ENCODE data around the gene SKA1. TPM values are rescaled to one million over a fixed set of nuclear protein-coding genes. Genes with fewer than 3 reads are reported as not detected.
A peak's percentile ranks its signal among the peaks of the same experiment; 100 is the strongest.

SKA1 gene
- total and polyA plus RNA-seq, 9 of the 15 experiments (the other 6 are each of a cell fraction or from before 2014, with no cell fraction given), result 27.8 to 67.2 (median 41.9) TPM

GRCh38 chr18:50401888-50402287 lies 27.0 kb downstream of the SKA1 start (continued):
- no peak for TF ChIP-seq CGGBP1 (CRISPR knock-in tag; IDR thresholded peaks at IDR 0.05)
- TF ChIP-seq FOXP1 (CRISPR knock-in tag; IDR thresholded peaks at IDR 0.05), result no peak
- TF ChIP-seq TAF1 (IDR thresholded peaks at IDR 0.05; ENCODE audit: control insufficient read depth, extremely low read depth, insufficient read depth, low read length, severe bottlenecking), result no peak
- no peak for TF ChIP-seq HSF4 (CRISPR knock-in tag; IDR thresholded peaks at IDR 0.05; ENCODE audit: borderline replicate concordance)
- no peak for TF ChIP-seq HOMEZ (CRISPR knock-in tag; IDR thresholded peaks at IDR 0.05)
- TF ChIP-seq ZFPM2 (CRISPR knock-in tag; IDR thresholded peaks at IDR 0.05), result no peak
- no peak for TF ChIP-seq TEAD4 (IDR thresholded peaks at IDR 0.05; ENCODE audit: low read length)
- TF ChIP-seq TEAD4 (CRISPR knock-in tag; IDR thresholded peaks at IDR 0.05; ENCODE audit: borderline replicate concordance), result no peak
- TF ChIP-seq HNRNPUL1 (IDR thresholded peaks at IDR 0.05; ENCODE audit: low read length), result no peak
- no peak for TF ChIP-seq EP300 (IDR thresholded peaks at IDR 0.05; ENCODE audit: low read length)
- no peak for TF ChIP-seq MTF1 (CRISPR knock-in tag; IDR thresholded peaks at IDR 0.05; ENCODE audit: borderline replicate concordance)
- TF ChIP-seq SAFB2 (IDR thresholded peaks at IDR 0.05; ENCODE audit: borderline replicate concordance, low read depth, low read length, severe bottlenecking), result no peak
- TF ChIP-seq SNAPC5 (CRISPR knock-in tag; IDR thresholded peaks at IDR 0.05), result no peak
- no peak for TF ChIP-seq NFRKB (IDR thresholded peaks at IDR 0.05; ENCODE audit: low read depth)
- TF ChIP-seq MTA1 (IDR thresholded peaks at IDR 0.05; ENCODE audit: borderline replicate concordance), result no peak
- no peak for TF ChIP-seq PTBP1 (IDR thresholded peaks at IDR 0.05; ENCODE audit: low read depth, low read length)
- TF ChIP-seq CXXC5 (CRISPR knock-in tag; IDR thresholded peaks at IDR 0.05), result peak; percentile 61; the same call in 1 of the 2 replicates
- TF ChIP-seq BHLHE40 (IDR thresholded peaks at IDR 0.05; ENCODE audit: low read length), result peak; percentile 28; the same call in 1 of the 2 replicates
- TF ChIP-seq FOXK2 (conservative IDR thresholded peaks at IDR 0.05 in 1 of 2, IDR thresholded peaks at IDR 0.05 in 1 of 2; ENCODE audit: low read depth in 2 of 2), result no peak
- TF ChIP-seq RBBP5 (IDR thresholded peaks at IDR 0.05; ENCODE audit: borderline replicate concordance, insufficient read depth, low read length, poor library complexity, severe bottlenecking), result no peak
- peak; percentile 41; the same call in 1 of the 2 replicates for TF ChIP-seq NFE2 (IDR thresholded peaks at IDR 0.05; ENCODE audit: low read depth)
- TF ChIP-seq TSHZ1 (CRISPR knock-in tag; IDR thresholded peaks at IDR 0.05), result no peak
- no peak for TF ChIP-seq RBFOX2 (IDR thresholded peaks at IDR 0.05; ENCODE audit: low read depth, low read length)
- no peak for TF ChIP-seq POLR2A (conservative IDR thresholded peaks at IDR 0.05)
- TF ChIP-seq ZNF589 (CRISPR knock-in tag; IDR thresholded peaks at IDR 0.05; ENCODE audit: low read depth), result no peak
